GM12878 (cell line): Measurements from ENCODE around the gene GPC2. TPM values are rescaled to one million over a fixed set of nuclear protein-coding genes. Genes with fewer than 3 reads are reported as not detected.

Source experiments
- CEBPB ChIP-seq, 2 experiments: fragments of 150-350 bp in 1 of 2; IDR thresholded peaks; 2 replicates each; pipeline ENCODE4 v1.6.1; 2012 to 2014; ENCODE audit warnings: low read depth in 2 of 2, low read length in 2 of 2, borderline replicate concordance in 1 of 2, inconsistent platforms in 1 of 2
- FOXK2 ChIP-seq: fragments of 450-650 bp; IDR thresholded peaks from 2 replicates; pipeline ENCODE4 v1.6.1; 2017; ENCODE audit warnings: mild to moderate bottlenecking, moderate library complexity
- FOXM1 ChIP-seq: IDR thresholded peaks from 2 replicates; pipeline ENCODE4 v1.6.1; 2012; ENCODE audit warnings: low read depth, mild to moderate bottlenecking, inconsistent platforms, low read length, moderate library complexity
- IRF4 ChIP-seq: IDR thresholded peaks from 2 replicates; pipeline ENCODE4 v1.6.1; 2011; ENCODE audit warnings: low read depth, low read length
- MTA2 ChIP-seq: fragments of 450-650 bp; IDR thresholded peaks from 2 replicates; pipeline ENCODE4 v1.6.1; 2016; ENCODE audit warnings: low read depth, mild to moderate bottlenecking, moderate library complexity
- NFIC ChIP-seq: IDR thresholded peaks from 2 replicates; pipeline ENCODE4 v1.6.1; 2012; ENCODE audit warnings: low read depth, mild to moderate bottlenecking, inconsistent platforms, low read length, moderate library complexity
- PML ChIP-seq: IDR thresholded peaks from 2 replicates; pipeline ENCODE4 v1.6.1; 2012; ENCODE audit warnings: low read length, inconsistent platforms
- POLR2AphosphoS2 ChIP-seq: IDR thresholded peaks from 2 replicates; pipeline ENCODE4 v1.6.1; 2011; ENCODE audit warnings: low read depth, mild to moderate bottlenecking, low read length, improper control_type of control experiment, moderate library complexity
- RAD21 ChIP-seq: IDR thresholded peaks from 2 replicates; pipeline ENCODE4 v1.6.1; 2011; ENCODE audit warnings: mild to moderate bottlenecking, low read depth, low read length, moderate library complexity; ENCODE audit not compliant: insufficient read depth
- RFX5 ChIP-seq: IDR thresholded peaks from 2 replicates; pipeline ENCODE4 v1.6.1; 2011; ENCODE audit warnings: low read depth, low read length, improper control_type of control experiment
- SMAD5 ChIP-seq: IDR thresholded peaks from 2 replicates; pipeline ENCODE4 v1.6.1; 2016; ENCODE audit warnings: antibody characterized with exemption, low read depth
- SMARCA5 ChIP-seq: fragments of 450-650 bp; IDR thresholded peaks from 2 replicates; pipeline ENCODE4 v1.6.1; 2017; ENCODE audit warnings: mild to moderate bottlenecking
- TAF1 ChIP-seq: IDR thresholded peaks from 2 replicates; pipeline ENCODE4 v1.6.1; 2011; ENCODE audit warnings: mild to moderate bottlenecking, low read depth, low read length, borderline replicate concordance
- ZBED1 ChIP-seq: IDR thresholded peaks from 2 replicates; pipeline ENCODE4 v1.6.1; 2016; ENCODE audit warnings: borderline replicate concordance
- polyA plus RNA-seq, 11 experiments: library from polyadenylated mRNA; depleted of rRNA in 4 of 11; unstranded in 6 of 11; stranded (reverse) in 5 of 11; fragments of >200 nt; fragmentation: Nextera tagmentation in 4 of 11; fragmentation: Illumina TruSeq in 1 of 11; extraction: Ambion mirVana in 4 of 11; extraction: Trizol in 1 of 11; gene quantifications; 1 replicate in 1 of 11; 2 replicates in 10 of 11; pipeline versions ENCODE4 v1.2.1 to v1.2.3, GENCODE V29; 2011 to 2016; ENCODE audit warnings: inconsistent platforms in 2 of 11, missing spikeins in 2 of 11, low read depth in 1 of 11
- total RNA-seq, 4 experiments: library from RNA; depleted of rRNA in 3 of 4; stranded (reverse); fragments of >200 nt in 3 of 4; fragmentation: Illumina TruSeq in 1 of 4; extraction: Trizol in 1 of 4; gene quantifications; 2 replicates each; pipeline versions ENCODE4 v1.2.1 to v1.2.3, GENCODE V29; 2013 to 2021
- TF ChIP-seq, protein P1 (sequence below): IDR thresholded peaks from 2 replicates; pipeline ENCODE4 v1.6.1; 2011; ENCODE audit warnings: low read depth, mild to moderate bottlenecking, low read length, moderate library complexity, borderline replicate concordance; ENCODE audit errors: extremely low read depth
- TF ChIP-seq, protein P2 (sequence below): fragments of 450-650 bp; IDR thresholded peaks from 2 replicates; pipeline ENCODE4 v1.6.1; 2017; ENCODE audit warnings: low read depth, mild to moderate bottlenecking, moderate library complexity
- TF ChIP-seq, protein P3 (sequence below): fragments of 450-650 bp; formaldehyde crosslinking; IDR thresholded peaks from 2 replicates; pipeline ENCODE4 v1.4.0; 2022; ENCODE audit warnings: mild to moderate bottlenecking, moderate library complexity
- TF ChIP-seq, protein P4 (sequence below): fragments of 450-650 bp; formaldehyde crosslinking; IDR thresholded peaks from 2 replicates; pipeline ENCODE4 v1.5.0; 2022; ENCODE audit warnings: mild to moderate bottlenecking, missing genetic modification characterization

The GPC2 gene
- total and polyA plus RNA-seq, 10 of the 15 experiments (the other 5 are each of a cell fraction or from before 2014, with no cell fraction given), result 0.19 to 6.3 (median 0.77) TPM

DNA sequence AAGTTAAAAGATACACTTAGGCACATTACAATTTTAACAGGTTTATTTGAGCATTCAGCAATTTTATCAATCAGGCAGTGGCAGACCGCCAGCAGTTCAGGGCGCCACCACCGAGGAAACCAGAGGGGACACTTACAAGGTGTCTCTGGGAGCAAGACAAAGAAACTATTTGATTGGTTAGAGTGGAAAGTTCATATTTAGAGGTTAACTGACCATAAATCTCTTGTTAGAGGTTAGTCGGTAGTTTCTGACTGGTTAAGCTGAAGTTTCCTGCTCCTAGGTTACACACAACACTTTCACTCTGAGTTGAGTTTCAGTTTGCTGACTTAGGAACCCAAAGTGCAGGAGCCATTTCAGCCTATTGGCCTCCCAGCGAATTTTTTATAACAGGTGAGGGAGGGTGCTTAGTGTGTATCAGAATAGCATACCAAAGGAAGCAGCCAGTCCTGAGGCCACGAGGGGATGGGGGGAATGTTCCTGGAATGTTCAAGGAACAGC is 31.8 kb upstream of the GPC2 start (continued):
- TF ChIP-seq RAD21 (no peak), PML (peak; percentile 61; the same call in 1 of the 2 replicates), POLR2AphosphoS2 (no peak), CEBPB (IDR thresholded peaks at IDR 0.05; ENCODE audit: borderline replicate concordance in 1 of 2, low read depth in 2 of 2, low read length in 2 of 2) (no peak), FOXK2 (no peak), IRF4 (peak; percentile 51; the same call in 1 of the 2 replicates), TAF1 (no peak), FOXM1 (peak; percentile 70; the same call in 1 of the 2 replicates), ZBED1 (no peak; the same call in 1 of the 2 replicates), RFX5 (0 out of 2 replicates have a peak, but pooled peaks have one; percentile 21), SMARCA5 (0 out of 2 replicates have a peak, but pooled peaks have one; percentile 17), MTA2 (peak; percentile 73), NFIC (peak; percentile 59; the same call in 1 of the 2 replicates), SMAD5 (no peak)
- TF ChIP-seq, protein P1, sequence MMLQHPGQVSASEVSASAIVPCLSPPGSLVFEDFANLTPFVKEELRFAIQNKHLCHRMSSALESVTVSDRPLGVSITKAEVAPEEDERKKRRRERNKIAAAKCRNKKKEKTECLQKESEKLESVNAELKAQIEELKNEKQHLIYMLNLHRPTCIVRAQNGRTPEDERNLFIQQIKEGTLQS, result no peak
- TF ChIP-seq, protein P2, sequence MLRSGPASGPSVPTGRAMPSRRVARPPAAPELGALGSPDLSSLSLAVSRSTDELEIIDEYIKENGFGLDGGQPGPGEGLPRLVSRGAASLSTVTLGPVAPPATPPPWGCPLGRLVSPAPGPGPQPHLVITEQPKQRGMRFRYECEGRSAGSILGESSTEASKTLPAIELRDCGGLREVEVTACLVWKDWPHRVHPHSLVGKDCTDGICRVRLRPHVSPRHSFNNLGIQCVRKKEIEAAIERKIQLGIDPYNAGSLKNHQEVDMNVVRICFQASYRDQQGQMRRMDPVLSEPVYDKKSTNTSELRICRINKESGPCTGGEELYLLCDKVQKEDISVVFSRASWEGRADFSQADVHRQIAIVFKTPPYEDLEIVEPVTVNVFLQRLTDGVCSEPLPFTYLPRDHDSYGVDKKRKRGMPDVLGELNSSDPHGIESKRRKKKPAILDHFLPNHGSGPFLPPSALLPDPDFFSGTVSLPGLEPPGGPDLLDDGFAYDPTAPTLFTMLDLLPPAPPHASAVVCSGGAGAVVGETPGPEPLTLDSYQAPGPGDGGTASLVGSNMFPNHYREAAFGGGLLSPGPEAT, result no peak; the same call in 1 of the 2 replicates
- TF ChIP-seq, protein P3, sequence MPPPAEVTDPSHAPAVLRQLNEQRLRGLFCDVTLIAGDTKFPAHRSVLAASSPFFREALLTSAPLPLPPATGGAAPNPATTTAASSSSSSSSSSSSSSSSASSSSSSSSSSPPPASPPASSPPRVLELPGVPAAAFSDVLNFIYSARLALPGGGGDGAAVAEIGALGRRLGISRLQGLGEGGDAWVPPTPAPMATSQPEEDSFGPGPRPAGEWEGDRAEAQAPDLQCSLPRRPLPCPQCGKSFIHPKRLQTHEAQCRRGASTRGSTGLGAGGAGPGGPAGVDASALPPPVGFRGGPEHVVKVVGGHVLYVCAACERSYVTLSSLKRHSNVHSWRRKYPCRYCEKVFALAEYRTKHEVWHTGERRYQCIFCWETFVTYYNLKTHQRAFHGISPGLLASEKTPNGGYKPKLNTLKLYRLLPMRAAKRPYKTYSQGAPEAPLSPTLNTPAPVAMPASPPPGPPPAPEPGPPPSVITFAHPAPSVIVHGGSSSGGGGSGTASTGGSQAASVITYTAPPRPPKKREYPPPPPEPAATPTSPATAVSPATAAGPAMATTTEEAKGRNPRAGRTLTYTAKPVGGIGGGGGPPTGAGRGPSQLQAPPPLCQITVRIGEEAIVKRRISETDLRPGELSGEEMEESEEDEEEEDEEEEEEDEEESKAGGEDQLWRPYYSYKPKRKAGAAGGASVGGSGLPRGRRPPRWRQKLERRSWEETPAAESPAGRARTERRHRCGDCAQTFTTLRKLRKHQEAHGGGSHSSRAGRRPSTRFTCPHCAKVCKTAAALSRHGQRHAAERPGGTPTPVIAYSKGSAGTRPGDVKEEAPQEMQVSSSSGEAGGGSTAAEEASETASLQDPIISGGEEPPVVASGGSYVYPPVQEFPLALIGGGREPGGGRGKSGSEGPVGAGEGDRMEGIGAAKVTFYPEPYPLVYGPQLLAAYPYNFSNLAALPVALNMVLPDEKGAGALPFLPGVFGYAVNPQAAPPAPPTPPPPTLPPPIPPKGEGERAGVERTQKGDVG (CRISPR knock-in tag), result no peak
- TF ChIP-seq, protein P4, sequence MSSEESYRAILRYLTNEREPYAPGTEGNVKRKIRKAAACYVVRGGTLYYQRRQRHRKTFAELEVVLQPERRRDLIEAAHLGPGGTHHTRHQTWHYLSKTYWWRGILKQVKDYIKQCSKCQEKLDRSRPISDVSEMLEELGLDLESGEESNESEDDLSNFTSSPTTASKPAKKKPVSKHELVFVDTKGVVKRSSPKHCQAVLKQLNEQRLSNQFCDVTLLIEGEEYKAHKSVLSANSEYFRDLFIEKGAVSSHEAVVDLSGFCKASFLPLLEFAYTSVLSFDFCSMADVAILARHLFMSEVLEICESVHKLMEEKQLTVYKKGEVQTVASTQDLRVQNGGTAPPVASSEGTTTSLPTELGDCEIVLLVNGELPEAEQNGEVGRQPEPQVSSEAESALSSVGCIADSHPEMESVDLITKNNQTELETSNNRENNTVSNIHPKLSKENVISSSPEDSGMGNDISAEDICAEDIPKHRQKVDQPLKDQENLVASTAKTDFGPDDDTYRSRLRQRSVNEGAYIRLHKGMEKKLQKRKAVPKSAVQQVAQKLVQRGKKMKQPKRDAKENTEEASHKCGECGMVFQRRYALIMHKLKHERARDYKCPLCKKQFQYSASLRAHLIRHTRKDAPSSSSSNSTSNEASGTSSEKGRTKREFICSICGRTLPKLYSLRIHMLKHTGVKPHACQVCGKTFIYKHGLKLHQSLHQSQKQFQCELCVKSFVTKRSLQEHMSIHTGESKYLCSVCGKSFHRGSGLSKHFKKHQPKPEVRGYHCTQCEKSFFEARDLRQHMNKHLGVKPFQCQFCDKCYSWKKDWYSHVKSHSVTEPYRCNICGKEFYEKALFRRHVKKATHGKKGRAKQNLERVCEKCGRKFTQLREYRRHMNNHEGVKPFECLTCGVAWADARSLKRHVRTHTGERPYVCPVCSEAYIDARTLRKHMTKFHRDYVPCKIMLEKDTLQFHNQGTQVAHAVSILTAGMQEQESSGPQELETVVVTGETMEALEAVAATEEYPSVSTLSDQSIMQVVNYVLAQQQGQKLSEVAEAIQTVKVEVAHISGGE, result no peak
